HG03095 (cell line): ENCODE data around the gene SHISA5.
"Not testable (repeated sequence)": the region's sequence is repeated elsewhere in the genome, so short reads cannot be mapped to it uniquely, and the experiment has no call there.

Experiments
- ATAC-seq: cut with Tn5 transposase; IDR thresholded peaks from one replicate; pipeline ENCODE4 v1.9.1; 2021; ENCODE audit warnings: moderate library complexity; ENCODE audit not compliant: unreplicated experiment

Gene SHISA5

GRCh38 chr3:48478626-48479555 lies 25.1 kb downstream of the SHISA5 start:
- ATAC-seq, result no peak

DNA sequence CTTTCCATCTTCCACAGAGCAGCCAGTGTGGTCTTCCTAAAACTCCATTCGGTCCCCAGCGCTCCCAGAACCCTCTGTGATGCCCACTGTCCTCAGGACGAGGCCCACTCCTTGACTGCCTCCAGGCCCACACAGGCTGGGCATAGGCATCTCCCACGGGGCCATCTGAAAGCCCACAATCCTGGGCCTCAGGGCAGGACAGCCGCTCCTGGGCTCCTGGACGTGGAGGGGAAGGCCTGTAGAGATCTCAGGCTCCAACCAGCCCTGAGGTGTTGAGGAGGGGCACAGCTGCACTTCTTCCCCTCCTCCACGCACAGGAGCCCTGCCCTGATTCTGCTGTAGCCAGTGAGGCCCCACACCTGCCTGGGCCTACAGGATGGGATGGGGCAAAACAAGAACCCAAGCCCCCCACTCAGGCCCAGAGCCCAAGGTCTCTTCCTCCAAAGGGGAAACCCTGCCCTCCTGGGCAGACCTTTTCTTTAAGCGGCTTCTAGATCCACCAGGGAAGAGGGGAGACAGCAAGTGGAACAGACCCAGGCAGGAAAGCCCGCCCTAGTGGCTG lies 25.9 kb downstream of the SHISA5 start:
- ATAC-seq, result no peak

- ATAC-seq, result no peak
Measured at GRCh38 chr3:48476426-48477053, 27.4 kb downstream of the SHISA5 start.

- no peak for ATAC-seq
Measured at GRCh38 chr3:48475188-48475587, 28.8 kb downstream of the SHISA5 start.

- no peak for ATAC-seq
Measured at GRCh38 chr3:48474619-48475018, 29.4 kb downstream of the SHISA5 start.

DNA sequence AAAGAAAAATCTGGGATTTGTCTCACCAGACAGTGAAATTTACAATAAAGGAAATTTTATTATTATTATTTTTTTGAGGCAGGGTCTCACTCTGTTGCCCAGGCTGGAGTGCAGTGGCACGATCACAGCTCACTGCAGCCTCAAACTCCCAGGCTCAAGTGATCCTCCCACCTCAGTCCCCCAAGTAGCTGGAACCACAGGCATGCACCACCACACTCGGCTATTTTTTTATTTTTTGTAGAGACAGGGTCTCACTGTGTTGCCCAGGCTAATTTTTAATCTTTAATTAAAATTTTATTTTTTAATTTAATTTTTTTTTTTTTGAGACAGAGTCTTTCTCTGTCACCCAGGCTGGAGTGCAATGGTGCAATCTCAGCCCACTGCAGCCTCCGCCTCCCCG lies 29.9 kb downstream of the SHISA5 start:
- not testable (repeated sequence) for ATAC-seq

DNA sequence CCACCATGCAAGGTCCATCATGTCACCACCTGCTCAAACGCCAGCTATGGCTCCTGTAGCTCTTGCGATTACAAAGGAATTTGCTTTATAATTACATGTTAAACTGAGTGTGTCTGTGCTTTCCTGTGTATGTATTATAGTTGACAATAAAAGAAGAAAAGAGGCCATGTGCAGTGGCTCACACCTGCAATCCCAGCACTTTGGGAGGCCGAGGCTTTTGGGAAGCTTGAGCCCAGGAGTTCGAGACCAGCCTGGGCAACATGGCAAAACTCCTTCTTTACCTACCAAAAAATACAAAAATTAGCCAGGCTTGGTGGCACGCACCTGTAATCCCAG lies 30.4 kb downstream of the SHISA5 start:
- ATAC-seq, result no peak

GRCh38 chr3:48472923-48473616 lies 30.9 kb downstream of the SHISA5 start:
- peak; percentile 71 for ATAC-seq

DNA sequence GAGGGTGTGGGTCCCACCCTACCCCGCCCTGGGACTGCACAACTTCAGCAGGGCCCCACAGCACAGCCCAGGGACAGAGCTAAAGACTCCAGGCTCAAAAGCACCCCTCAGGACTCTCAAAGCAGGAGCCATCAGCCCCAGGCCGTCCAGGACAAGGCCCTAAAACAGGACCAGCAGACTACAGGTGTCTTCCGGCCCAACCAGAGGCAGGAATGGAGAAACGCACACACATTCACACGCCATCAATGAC lies 31.4 kb downstream of the SHISA5 start:
- ATAC-seq, result peak; percentile 20

GRCh38 chr3:48470286-48470685 lies 33.7 kb downstream of the SHISA5 start:
- ATAC-seq, result no peak

GRCh38 chr3:48469046-48469915 lies 34.7 kb downstream of the SHISA5 start:
- ATAC-seq, result no peak

DNA sequence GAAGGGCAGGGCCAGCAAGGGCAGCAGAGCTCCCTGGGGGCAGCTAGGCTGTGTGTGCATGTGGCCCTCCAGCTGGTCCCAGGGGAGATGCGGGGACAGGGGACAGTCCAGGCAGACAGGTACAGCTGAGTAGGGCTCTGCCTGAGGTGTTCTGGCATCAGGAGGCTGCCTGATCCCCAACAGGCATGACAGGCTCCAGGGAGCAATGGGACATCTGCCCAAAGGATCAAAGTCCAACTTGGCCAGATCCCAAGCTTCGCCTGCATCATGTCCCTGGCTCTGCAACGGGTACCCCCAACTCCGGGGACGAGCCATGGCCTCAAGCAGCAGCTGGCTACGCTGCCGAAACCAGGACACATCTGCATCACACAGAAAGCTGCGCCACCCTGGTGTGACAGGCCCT lies 35.6 kb downstream of the SHISA5 start:
- no peak for ATAC-seq

- ATAC-seq, result no peak
Measured at GRCh38 chr3:48467473-48468267, 36.3 kb downstream of the SHISA5 start.

DNA sequence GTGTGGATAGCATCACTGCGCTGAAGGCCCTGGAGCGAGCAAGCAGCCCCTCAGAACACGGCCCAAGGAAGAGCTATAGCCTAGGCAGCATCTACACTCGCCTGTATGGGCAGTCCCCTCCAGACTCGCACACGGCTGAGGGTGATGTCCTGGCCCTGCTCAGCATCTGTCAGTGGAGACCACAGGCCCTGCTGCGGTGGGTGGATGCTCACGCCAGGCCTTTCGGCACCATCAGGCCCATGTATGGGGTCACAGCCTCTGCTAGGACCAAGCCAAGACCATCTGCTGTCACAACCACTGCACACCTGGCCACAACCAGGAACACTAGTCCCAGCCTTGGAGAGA lies 36.9 kb downstream of the SHISA5 start:
- no peak for ATAC-seq

GRCh38 chr3:48466386-48467109 lies 37.4 kb downstream of the SHISA5 start:
- no peak for ATAC-seq

DNA sequence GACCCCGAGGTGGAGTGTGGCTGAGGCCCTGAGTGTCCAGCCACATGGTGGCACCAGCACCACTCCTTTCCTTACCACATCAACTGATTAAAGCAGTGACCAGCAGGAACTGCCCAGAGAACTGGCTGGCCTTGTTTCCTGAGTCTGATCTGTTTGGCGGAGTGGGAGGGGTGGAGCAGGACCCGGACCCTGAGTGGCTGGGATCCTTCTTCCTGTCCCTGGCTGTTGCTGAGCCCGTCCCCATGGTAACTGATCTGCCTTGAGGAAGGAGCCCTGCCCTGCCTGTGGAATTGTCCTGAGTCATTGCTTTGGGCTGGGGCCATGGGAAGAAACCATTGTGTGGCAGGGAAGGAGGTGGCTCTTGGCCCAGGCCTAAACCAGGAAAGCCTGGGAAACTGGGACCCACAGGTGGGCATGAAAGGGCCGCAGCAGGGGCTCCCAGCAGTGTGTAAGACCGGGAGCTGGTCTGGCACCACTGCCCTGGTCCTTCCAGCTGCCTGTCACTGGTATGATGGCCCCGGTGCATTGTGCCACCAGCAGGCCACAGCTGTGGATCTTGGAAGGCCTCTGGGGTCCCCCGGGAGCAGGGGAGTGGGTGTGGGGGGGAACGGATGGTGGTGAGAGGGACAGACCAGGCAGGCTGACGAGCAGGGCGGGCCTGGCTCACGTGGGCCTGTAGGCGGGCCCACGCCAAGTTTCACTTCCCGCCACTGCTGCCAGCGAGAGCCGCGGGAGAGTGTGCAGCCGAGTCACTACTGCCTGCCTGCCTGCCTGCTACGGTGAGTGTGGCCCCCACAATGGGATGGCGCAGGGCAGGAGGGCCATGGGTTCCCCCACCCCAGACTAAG lies 38.2 kb downstream of the SHISA5 start:
- peak; percentile 78 for ATAC-seq

DNA sequence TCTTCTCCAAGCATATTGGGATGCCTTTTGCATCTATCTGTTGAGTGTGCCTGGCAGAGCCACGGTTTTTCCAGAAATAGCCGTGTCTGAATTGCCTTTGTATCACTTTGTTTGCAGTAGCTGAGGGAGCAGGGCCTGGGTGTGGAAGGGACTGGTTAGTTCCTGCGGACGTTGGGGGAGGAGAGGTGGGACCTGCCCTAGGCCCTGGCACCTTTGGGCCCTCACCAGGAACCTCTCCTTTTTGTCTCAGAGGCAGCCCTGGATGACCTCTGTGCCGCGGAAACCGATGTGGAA lies 38.8 kb downstream of the SHISA5 start:
- ATAC-seq, result no peak

DNA sequence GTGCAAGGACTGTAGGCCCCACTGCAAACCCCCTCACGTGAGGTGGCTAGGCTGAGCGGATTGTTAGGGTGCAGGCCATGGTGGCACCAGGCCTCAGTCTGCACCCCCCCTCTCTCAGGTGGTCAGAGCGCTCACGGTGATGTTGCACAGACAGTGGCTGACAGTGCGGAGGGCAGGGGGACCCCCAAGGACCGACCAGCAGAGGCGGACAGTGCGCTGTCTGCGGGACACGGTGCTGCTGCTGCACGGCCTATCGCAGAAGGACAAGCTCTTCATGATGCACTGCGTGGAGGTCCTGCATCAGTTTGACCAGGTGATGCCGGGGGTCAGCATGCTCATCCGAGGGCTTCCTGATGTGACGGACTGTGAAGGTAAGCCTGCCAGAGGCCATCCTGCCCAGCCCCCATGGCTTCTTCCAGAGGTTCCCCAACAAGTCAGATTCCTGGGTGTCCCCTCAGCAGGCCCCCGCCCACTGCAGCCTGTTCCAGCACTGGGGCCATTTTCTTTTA lies 39.2 kb downstream of the SHISA5 start:
- no peak for ATAC-seq

- ATAC-seq, result no peak
Measured at GRCh38 chr3:48463703-48464102, 40.3 kb downstream of the SHISA5 start.
